GM21360 (cell line): Measurements from ENCODE around the gene SLC38A3.

ENCODE experiments used
- ATAC-seq: cut with Tn5 transposase; IDR thresholded peaks from one replicate; pipeline ENCODE4 v1.9.1; 2021; ENCODE audit warnings: mild to moderate bottlenecking, moderate library complexity; ENCODE audit not compliant: unreplicated experiment

Gene SLC38A3

GRCh38 chr3:50264383-50264963 lies 59.4 kb downstream of the SLC38A3 start:
- ATAC-seq: no peak

GRCh38 chr3:50264964-50265485 lies 60.0 kb downstream of the SLC38A3 start:
- no peak for ATAC-seq

GRCh38 chr3:50265571-50265970 lies 60.5 kb downstream of the SLC38A3 start:
- ATAC-seq: no peak

GRCh38 chr3:50266017-50266416 lies 60.9 kb downstream of the SLC38A3 start:
- ATAC-seq: no peak

- ATAC-seq: no peak
Measured at GRCh38 chr3:50266836-50267235, 61.8 kb downstream of the SLC38A3 start.

GRCh38 chr3:50267280-50267913 lies 62.3 kb downstream of the SLC38A3 start:
- no peak for ATAC-seq

GRCh38 chr3:50268276-50268675 lies 63.2 kb downstream of the SLC38A3 start:
- ATAC-seq: no peak

GRCh38 chr3:50268703-50269451 lies 63.8 kb downstream of the SLC38A3 start, which contains the start of gene SEMA3B:
Gene SEMA3B (plus strand): TSS chr3:50269147. CDS start chr3:50269241, 94 bp downstream.
- no peak for ATAC-seq

GRCh38 chr3:50269460-50269859 lies 64.4 kb downstream of the SLC38A3 start:
- no peak for ATAC-seq

GRCh38 chr3:50269977-50270413 lies 64.9 kb downstream of the SLC38A3 start:
- ATAC-seq: no peak

- no peak for ATAC-seq
Measured at GRCh38 chr3:50270422-50271224, 65.6 kb downstream of the SLC38A3 start.
